Measurements from ENCODE around the gene AGTRAP. TPM values are rescaled to one million over a fixed set of nuclear protein-coding genes. Genes with fewer than 3 reads are reported as not detected.

The AGTRAP gene
- total and polyA plus RNA-seq, 2 of the 4 experiments (the other 2 are of a cell fraction) = 21.5 to 57.7 TPM

GRCh38 chr1:11704194-11704529, 31.8 kb upstream of the AGTRAP start:
- H4K20me1 ChIP-seq (ENCODE audit: insufficient read depth, low read length) = no peaks in the 10 kb centered on the region
- no peak overlapping the region for H2BK15ac ChIP-seq (ENCODE audit: low read depth, low read length)
- H2BK20ac ChIP-seq (ENCODE audit: low read depth, low read length) = no peak overlapping the region
- H3K56ac ChIP-seq (ENCODE audit: extremely low read depth, insufficient read depth, low read length) = no peak overlapping the region
- H3K79me1 ChIP-seq (ENCODE audit: low read depth in 1 of 2, low read length in 2 of 2) = no peaks in the 10 kb centered on the region
- in situ Hi-C loops (cut with MboI; ENCODE audit: low sequenced_read_pairs) (no loop called here), intact Hi-C loops (cut with micrococcal nuclease) (no loop called here), dilution Hi-C loops (cut with HindIII; ENCODE audit: low sequenced_read_pairs, unreplicated experiment) (no loop called here)
- no peaks in the 10 kb centered on the region for H3K9me3 ChIP-seq (ENCODE audit: control insufficient read depth, insufficient read depth, low read length)
- H4K5ac ChIP-seq (ENCODE audit: low read depth, low read length) = no peak overlapping the region
- no peak overlapping the region for H3K18ac ChIP-seq (ENCODE audit: low read depth, low read length)
- ChIA-PET POLR2A (ENCODE audit: unreplicated experiment) (no interaction called here), CTCF (no interaction called here)
- no peak overlapping the region for H3K27ac ChIP-seq (ENCODE audit: insufficient read depth, low read length)
- H4K8ac ChIP-seq (ENCODE audit: low read depth in 2 of 2, low read length in 2 of 2) = no peak overlapping the region
- no CpG with 5 or more reads among the region's 11 CpGs for WGBS, 2 experiments (ENCODE audit: extremely low coverage in 2 of 2, insufficient read length in 1 of 2)
- DNase-seq (no peak), ATAC-seq (ENCODE audit: low read depth) (no peak)
- H2AK9ac ChIP-seq (replicated peaks; ENCODE audit: low read depth, low read length, poor library complexity) = no peak overlapping the region
- H3K27me3 ChIP-seq (ENCODE audit: control insufficient read depth, insufficient read depth, low read length) = peaks cover 54% of the 10 kb centered on the region
- no peak overlapping the region for H2AK5ac ChIP-seq (ENCODE audit: low read depth, low read length)
- no peaks in the 10 kb centered on the region; the same call in 1 of the 2 replicates for H3K4me1 ChIP-seq (ENCODE audit: control insufficient read depth, insufficient read depth, low read length)
- no peak overlapping the region for H2BK5ac ChIP-seq (ENCODE audit: low read depth, low read length, poor library complexity, severe bottlenecking)
- no peak overlapping the region for H4K91ac ChIP-seq (ENCODE audit: insufficient read depth, low read depth, low read length)
- no peak overlapping the region for H3K23ac ChIP-seq (ENCODE audit: low read depth, low read length)
- no peak for TF ChIP-seq MAZ (IDR thresholded peaks at IDR 0.05; ENCODE audit: borderline replicate concordance, low read depth, low read length)
- TF ChIP-seq CHD1 (IDR thresholded peaks at IDR 0.05; ENCODE audit: low read depth, low read length) = no peak
- no peak for TF ChIP-seq SMC3 (IDR thresholded peaks at IDR 0.05; ENCODE audit: low read depth, low read length)
- TF ChIP-seq RFX5 (IDR thresholded peaks at IDR 0.05; ENCODE audit: low read depth, low read length) = no peak
- TF ChIP-seq RAD21 (IDR thresholded peaks at IDR 0.05; ENCODE audit: low read length) = no peak
- no peak for TF ChIP-seq USF2 (IDR thresholded peaks at IDR 0.05; ENCODE audit: low read depth, low read length)
- no peak for TF ChIP-seq RCOR1 (IDR thresholded peaks at IDR 0.05; ENCODE audit: insufficient replicate concordance, low read length)
- TF ChIP-seq CEBPB (IDR thresholded peaks at IDR 0.05; ENCODE audit: low read depth, low read length) = no peak
- no peak for TF ChIP-seq CTCF (conservative IDR thresholded peaks at IDR 0.05; ENCODE audit: low read depth, low read length)
- no peak for TF ChIP-seq MXI1 (IDR thresholded peaks at IDR 0.05; ENCODE audit: borderline replicate concordance, low read depth, low read length)
- TF ChIP-seq FOS (IDR thresholded peaks at IDR 0.05; ENCODE audit: low read depth, low read length) = no peak
- no peak for TF ChIP-seq POLR2A (IDR thresholded peaks at IDR 0.05; ENCODE audit: low read depth, low read length)
- TF ChIP-seq BHLHE40 (IDR thresholded peaks at IDR 0.05; ENCODE audit: low read depth, low read length) = no peak
- TF ChIP-seq NFE2L2 (IDR thresholded peaks at IDR 0.05; ENCODE audit: low read depth, low read length) = no peak
- TF ChIP-seq ELK1 (IDR thresholded peaks at IDR 0.05; ENCODE audit: borderline replicate concordance, low read depth, low read length) = no peak
- no peak for TF ChIP-seq MAFK (IDR thresholded peaks at IDR 0.05; ENCODE audit: low read depth, low read length)
- BruUV-seq (replicated peaks) = no TSS peak
- H3K36me3 ChIP-seq (ENCODE audit: control insufficient read depth, insufficient read depth, low read length) = no peaks in the 10 kb centered on the region
- no peak overlapping the region for H2AFZ ChIP-seq (replicated peaks; ENCODE audit: low read length, poor library complexity)
- H3K9me1 ChIP-seq (ENCODE audit: insufficient read depth, low read length) = peaks cover 4% of the 10 kb centered on the region
- no peak overlapping the region for H2BK120ac ChIP-seq (ENCODE audit: low read depth, low read length)
- H3K9ac ChIP-seq (ENCODE audit: low read depth, low read length) = no peak overlapping the region
- H3K4me2 ChIP-seq (ENCODE audit: low read depth, low read length) = no peak overlapping the region
- no peak overlapping the region for H3K4ac ChIP-seq (ENCODE audit: low read depth, low read length)
- no peak overlapping the region for H3K14ac ChIP-seq (replicated peaks; ENCODE audit: low read depth, low read length)
- no peak overlapping the region for H3K4me3 ChIP-seq (ENCODE audit: insufficient read depth, low read depth, low read length)

Data from IMR-90 (cell line).